HEK293 (cell line): ENCODE results near the gene C5.

ENCODE experiments used
- CTCF ChIA-PET: fragments of 350-600 bp; formaldehyde crosslinking; extraction: SDS; loops from one replicate; lab custom pipeline; 2021; ENCODE audit warnings: antibody characterized with exemption; lab: Yijun Ruan, JAX
- POLR2A ChIA-PET: fragments of 300-600 bp; formaldehyde crosslinking; extraction: SDS; loops from one replicate; lab custom pipeline; 2020; ENCODE audit warnings: antibody characterized with exemption, inconsistent platforms; lab: Yijun Ruan, JAX
- H3K27ac ChIP-seq: fragments of 200-500 bp; sonication (Bioruptor generic); 2 replicates; pipeline ENCODE4 v1.5.1; 2014; ENCODE audit warnings: low read depth, low read length, control low read depth, inconsistent platforms; ENCODE audit errors: extremely low read depth
- H3K36me3 ChIP-seq, 2 experiments: fragments of 200-500 bp in 1 of 2; sonication (Bioruptor generic) in 1 of 2; 1 replicate in 1 of 2; 2 replicates in 1 of 2; pipeline ENCODE4 v1.5.1; 2014 to 2017; ENCODE audit warnings: inconsistent platforms in 2 of 2, low read length in 2 of 2; ENCODE audit not compliant: control insufficient read depth in 2 of 2, insufficient read depth in 1 of 2
- H3K4me1 ChIP-seq: fragments of 200-500 bp; sonication (Bioruptor generic); 2 replicates; pipeline ENCODE4 v1.5.1; 2014; ENCODE audit warnings: mild to moderate bottlenecking, low read length, inconsistent platforms; ENCODE audit not compliant: control insufficient read depth, insufficient read depth
- H3K4me3 ChIP-seq: 2 replicates; pipeline ENCODE4 v1.5.1; 2011; ENCODE audit warnings: low read depth, mild to moderate bottlenecking, control low read depth, low read length, moderate library complexity
- H3K9me3 ChIP-seq: fragments of 200-500 bp; sonication (Bioruptor generic); 2 replicates; pipeline ENCODE4 v1.5.1; 2014; ENCODE audit warnings: low read depth, low read length, inconsistent platforms; ENCODE audit not compliant: control insufficient read depth, insufficient read depth
- BCL6B ChIP-seq: fragments of 450-650 bp; formaldehyde crosslinking; IDR thresholded peaks from 2 replicates; pipeline ENCODE4 v1.5.1; 2017; ENCODE audit warnings: missing biosample characterization, missing genetic modification characterization
- IKZF3 ChIP-seq: fragments of 450-650 bp; IDR thresholded peaks from 2 replicates; pipeline ENCODE4 v1.5.0; 2018; ENCODE audit warnings: missing biosample characterization, mild to moderate bottlenecking, missing genetic modification characterization, moderate library complexity
- PRDM1 ChIP-seq: fragments of 450-650 bp; formaldehyde crosslinking; IDR thresholded peaks from 2 replicates; pipeline ENCODE4; 2016; ENCODE audit warnings: missing biosample characterization, missing genetic modification characterization
- PRDM2 ChIP-seq: fragments of 450-650 bp; formaldehyde crosslinking; IDR thresholded peaks from 2 replicates; pipeline ENCODE4 v1.5.1; 2016; ENCODE audit warnings: missing biosample characterization, missing genetic modification characterization, borderline replicate concordance
- ZIC2 ChIP-seq: fragments of 450-650 bp; formaldehyde crosslinking; IDR thresholded peaks from 2 replicates; pipeline ENCODE4 v1.5.1; 2016; ENCODE audit warnings: missing biosample characterization, missing genetic modification characterization
- ZNF2 ChIP-seq: fragments of 450-650 bp; formaldehyde crosslinking; IDR thresholded peaks from 2 replicates; pipeline ENCODE4 v1.5.1; 2016; ENCODE audit warnings: missing biosample characterization, missing genetic modification characterization
- ZNF555 ChIP-seq: fragments of 450-650 bp; formaldehyde crosslinking; conservative IDR thresholded peaks from 2 replicates; pipeline ENCODE4 v1.5.1; 2017; ENCODE audit warnings: missing biosample characterization, mild to moderate bottlenecking, missing genetic modification characterization, inconsistent platforms
- ZNF571 ChIP-seq: fragments of 450-650 bp; formaldehyde crosslinking; IDR thresholded peaks from 2 replicates; pipeline ENCODE4 v1.5.0; 2017; ENCODE audit warnings: missing biosample characterization, missing genetic modification characterization
- ZNF596 ChIP-seq: fragments of 450-650 bp; IDR thresholded peaks from 2 replicates; pipeline ENCODE4 v1.5.0; 2018; ENCODE audit warnings: missing biosample characterization, mild to moderate bottlenecking, missing genetic modification characterization, moderate library complexity
- ZNF654 ChIP-seq: fragments of 450-650 bp; formaldehyde crosslinking; IDR thresholded peaks from 2 replicates; pipeline ENCODE4 v1.5.1; 2016; ENCODE audit warnings: low read depth, missing biosample characterization, missing genetic modification characterization
- ZSCAN16 ChIP-seq: fragments of 450-650 bp; formaldehyde crosslinking; IDR thresholded peaks from 2 replicates; pipeline ENCODE4 v1.5.1; 2016; ENCODE audit warnings: missing biosample characterization, missing genetic modification characterization
- ZSCAN18 ChIP-seq: fragments of 450-650 bp; formaldehyde crosslinking; IDR thresholded peaks from 2 replicates; pipeline ENCODE4 v1.5.1; 2016; ENCODE audit warnings: missing biosample characterization, missing genetic modification characterization
- ZSCAN30 ChIP-seq: fragments of 450-650 bp; IDR thresholded peaks from 2 replicates; pipeline ENCODE4 v1.5.1; 2018; ENCODE audit warnings: missing biosample characterization, mild to moderate bottlenecking, missing genetic modification characterization, moderate library complexity

Gene C5

GRCh38 chr9:121067640-121068039, 17.6 kb upstream of the C5 start (continued):
- TF ChIP-seq ZSCAN16 (tag by site-specific recombination) (no peak), ZIC2 (no peak), ZNF555 (tag by site-specific recombination) (no peak)
- TF ChIP-seq, all 188 proteins: peak for 0

GRCh38 chr9:121066850-121067249, 16.8 kb upstream of the C5 start:
- no peaks in the 10 kb centered on the region for H3K36me3 ChIP-seq
- ChIA-PET CTCF (interaction anchor here (0.6 to 0.7 kb wide), 4 partner anchors 10 to 420 kb away, joined by 3 to 5 read pairs (median 4); no protein-coding TSS in a partner anchor), POLR2A (no interaction called here)
- no peaks in the 10 kb centered on the region for H3K4me1 ChIP-seq
- TF ChIP-seq ZNF596 (no peak), PRDM1 (tag by site-specific recombination) (no peak), ZSCAN18 (tag by site-specific recombination) (no peak), PRDM2 (tag by site-specific recombination) (no peak), ZSCAN30 (tag by site-specific recombination) (no peak)
- H3K9me3 ChIP-seq: no peaks in the 10 kb centered on the region
- H3K4me3 ChIP-seq: no peak overlapping the region
- H3K27ac ChIP-seq: no peak overlapping the region

- Histone ChIP-seq H3K4me1 (no peaks in the 10 kb centered on the region), H3K36me3 (no peaks in the 10 kb centered on the region), H3K4me3 (no peak overlapping the region), H3K9me3 (no peaks in the 10 kb centered on the region), H3K27ac (no peak overlapping the region)
- POLR2A ChIA-PET: interaction anchor here (0.6 to 1.3 kb wide), 3 partner anchors 13 to 267 kb away, joined by 3 to 4 read pairs (median 3); partner anchors contain the start of gene FBXW2
- peak; percentile 97 for TF ChIP-seq BCL6B
- TF ChIP-seq IKZF3 (tag by site-specific recombination): 0 out of 2 replicates have a peak, but pooled peaks have one; percentile 38
- peak; percentile 50 for TF ChIP-seq ZNF654
- no peak for TF ChIP-seq ZNF571
- TF ChIP-seq ZNF2 (tag by site-specific recombination): peak; percentile 96
- CTCF ChIA-PET: interaction anchor here (0.5 to 6.0 kb wide), 46 partner anchors 10 to 562 kb away, joined by 3 to 119 read pairs (median 5); partner anchors contain the start of genes C5 and CNTRL
Measured at GRCh38 chr9:121059998-121060636, 10.0 kb upstream of the C5 start.
